ENCODE measurements around the gene STAC3. TPM values are rescaled to one million over a fixed set of nuclear protein-coding genes. Genes with fewer than 3 reads are reported as not detected.

The STAC3 gene
- total RNA-seq, 1 experiment from 2014 or later, result 3.3 TPM

DNA sequence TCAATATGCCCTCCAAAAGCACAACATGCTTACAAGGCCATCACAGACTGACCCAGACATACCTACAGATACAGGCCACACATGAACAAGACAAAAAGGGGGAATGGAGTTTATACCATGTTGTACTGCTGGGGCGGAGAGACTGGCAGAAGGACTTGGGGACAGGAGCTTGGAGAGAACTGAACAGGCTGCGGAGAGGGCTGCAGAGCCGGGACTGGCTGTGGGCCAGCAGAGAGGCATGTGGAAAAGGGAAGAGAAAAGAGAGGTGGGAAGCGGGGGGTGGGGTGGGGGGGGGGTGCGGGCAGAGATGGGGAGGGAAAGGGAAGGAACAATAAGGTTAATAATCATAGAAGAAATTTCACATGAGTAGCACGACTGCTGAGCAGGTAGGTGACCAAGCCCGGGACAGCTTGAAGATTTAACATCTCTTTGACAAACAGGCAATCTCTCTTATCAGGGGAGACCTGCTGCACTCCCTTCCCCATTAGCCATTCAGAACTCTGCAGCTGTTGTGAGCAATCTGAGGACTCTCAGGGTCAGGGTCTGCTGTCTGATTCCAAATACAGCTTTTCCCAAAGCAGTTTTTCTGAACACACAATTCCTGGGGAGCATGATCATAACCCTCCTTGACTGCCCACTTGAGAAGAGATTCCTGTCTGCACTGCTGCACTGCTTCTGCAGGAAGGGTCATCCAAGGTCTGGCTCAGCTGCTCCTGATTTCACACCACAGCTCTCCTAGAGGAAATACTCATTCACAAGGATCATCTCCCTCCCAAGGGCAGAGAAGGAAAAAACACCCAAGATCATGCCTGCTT, 21.6 kb upstream of the STAC3 start:
- H3K4me1 Mint-ChIP-seq, result no peaks in the 10 kb centered on the region
- TF ChIP-seq, protein P1, sequence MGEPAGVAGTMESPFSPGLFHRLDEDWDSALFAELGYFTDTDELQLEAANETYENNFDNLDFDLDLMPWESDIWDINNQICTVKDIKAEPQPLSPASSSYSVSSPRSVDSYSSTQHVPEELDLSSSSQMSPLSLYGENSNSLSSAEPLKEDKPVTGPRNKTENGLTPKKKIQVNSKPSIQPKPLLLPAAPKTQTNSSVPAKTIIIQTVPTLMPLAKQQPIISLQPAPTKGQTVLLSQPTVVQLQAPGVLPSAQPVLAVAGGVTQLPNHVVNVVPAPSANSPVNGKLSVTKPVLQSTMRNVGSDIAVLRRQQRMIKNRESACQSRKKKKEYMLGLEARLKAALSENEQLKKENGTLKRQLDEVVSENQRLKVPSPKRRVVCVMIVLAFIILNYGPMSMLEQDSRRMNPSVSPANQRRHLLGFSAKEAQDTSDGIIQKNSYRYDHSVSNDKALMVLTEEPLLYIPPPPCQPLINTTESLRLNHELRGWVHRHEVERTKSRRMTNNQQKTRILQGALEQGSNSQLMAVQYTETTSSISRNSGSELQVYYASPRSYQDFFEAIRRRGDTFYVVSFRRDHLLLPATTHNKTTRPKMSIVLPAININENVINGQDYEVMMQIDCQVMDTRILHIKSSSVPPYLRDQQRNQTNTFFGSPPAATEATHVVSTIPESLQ (CRISPR knock-in tag; IDR thresholded peaks at IDR 0.05), result no peak
- TF ChIP-seq USF2 (CRISPR knock-in tag; IDR thresholded peaks at IDR 0.05) (no peak), ZNF138 (CRISPR knock-in tag; conservative IDR thresholded peaks at IDR 0.05) (no peak), ELF4 (CRISPR knock-in tag; IDR thresholded peaks at IDR 0.05; ENCODE audit: low read depth) (no peak), SOX15 (CRISPR knock-in tag; IDR thresholded peaks at IDR 0.05) (no peak), CREM (CRISPR knock-in tag; IDR thresholded peaks at IDR 0.05) (no peak), SP1 (CRISPR knock-in tag; conservative IDR thresholded peaks at IDR 0.05) (no peak)
- TF ChIP-seq, protein P2, sequence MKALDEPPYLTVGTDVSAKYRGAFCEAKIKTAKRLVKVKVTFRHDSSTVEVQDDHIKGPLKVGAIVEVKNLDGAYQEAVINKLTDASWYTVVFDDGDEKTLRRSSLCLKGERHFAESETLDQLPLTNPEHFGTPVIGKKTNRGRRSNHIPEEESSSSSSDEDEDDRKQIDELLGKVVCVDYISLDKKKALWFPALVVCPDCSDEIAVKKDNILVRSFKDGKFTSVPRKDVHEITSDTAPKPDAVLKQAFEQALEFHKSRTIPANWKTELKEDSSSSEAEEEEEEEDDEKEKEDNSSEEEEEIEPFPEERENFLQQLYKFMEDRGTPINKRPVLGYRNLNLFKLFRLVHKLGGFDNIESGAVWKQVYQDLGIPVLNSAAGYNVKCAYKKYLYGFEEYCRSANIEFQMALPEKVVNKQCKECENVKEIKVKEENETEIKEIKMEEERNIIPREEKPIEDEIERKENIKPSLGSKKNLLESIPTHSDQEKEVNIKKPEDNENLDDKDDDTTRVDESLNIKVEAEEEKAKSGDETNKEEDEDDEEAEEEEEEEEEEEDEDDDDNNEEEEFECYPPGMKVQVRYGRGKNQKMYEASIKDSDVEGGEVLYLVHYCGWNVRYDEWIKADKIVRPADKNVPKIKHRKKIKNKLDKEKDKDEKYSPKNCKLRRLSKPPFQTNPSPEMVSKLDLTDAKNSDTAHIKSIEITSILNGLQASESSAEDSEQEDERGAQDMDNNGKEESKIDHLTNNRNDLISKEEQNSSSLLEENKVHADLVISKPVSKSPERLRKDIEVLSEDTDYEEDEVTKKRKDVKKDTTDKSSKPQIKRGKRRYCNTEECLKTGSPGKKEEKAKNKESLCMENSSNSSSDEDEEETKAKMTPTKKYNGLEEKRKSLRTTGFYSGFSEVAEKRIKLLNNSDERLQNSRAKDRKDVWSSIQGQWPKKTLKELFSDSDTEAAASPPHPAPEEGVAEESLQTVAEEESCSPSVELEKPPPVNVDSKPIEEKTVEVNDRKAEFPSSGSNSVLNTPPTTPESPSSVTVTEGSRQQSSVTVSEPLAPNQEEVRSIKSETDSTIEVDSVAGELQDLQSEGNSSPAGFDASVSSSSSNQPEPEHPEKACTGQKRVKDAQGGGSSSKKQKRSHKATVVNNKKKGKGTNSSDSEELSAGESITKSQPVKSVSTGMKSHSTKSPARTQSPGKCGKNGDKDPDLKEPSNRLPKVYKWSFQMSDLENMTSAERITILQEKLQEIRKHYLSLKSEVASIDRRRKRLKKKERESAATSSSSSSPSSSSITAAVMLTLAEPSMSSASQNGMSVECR (CRISPR knock-in tag; IDR thresholded peaks at IDR 0.05; ENCODE audit: borderline replicate concordance), result no peak
- TF ChIP-seq, protein P3, sequence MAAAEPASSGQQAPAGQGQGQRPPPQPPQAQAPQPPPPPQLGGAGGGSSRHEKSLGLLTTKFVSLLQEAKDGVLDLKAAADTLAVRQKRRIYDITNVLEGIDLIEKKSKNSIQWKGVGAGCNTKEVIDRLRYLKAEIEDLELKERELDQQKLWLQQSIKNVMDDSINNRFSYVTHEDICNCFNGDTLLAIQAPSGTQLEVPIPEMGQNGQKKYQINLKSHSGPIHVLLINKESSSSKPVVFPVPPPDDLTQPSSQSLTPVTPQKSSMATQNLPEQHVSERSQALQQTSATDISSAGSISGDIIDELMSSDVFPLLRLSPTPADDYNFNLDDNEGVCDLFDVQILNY (CRISPR knock-in tag; IDR thresholded peaks at IDR 0.05), result no peak
- H3K36me3 Mint-ChIP-seq, result peaks cover 15% of the 10 kb centered on the region
- H3K27ac Mint-ChIP-seq, result peak overlapping the region; percentile 34
- DNase-seq (ENCODE audit: low spot score) (no peak), ATAC-seq (no peak)
- no peaks in the 10 kb centered on the region for H3K27me3 Mint-ChIP-seq (ENCODE audit: low read depth)
- H3K4me3 Mint-ChIP-seq, result no peak overlapping the region
- ChIA-PET POLR2A (no interaction called here), CTCF (interaction anchor here (0.6 to 3.2 kb wide), 6 partner anchors 30 to 183 kb away, joined by 3 to 14 read pairs (median 5); partner anchors contain the start of gene INHBE)
- H3K9me3 Mint-ChIP-seq, result peaks cover 3% of the 10 kb centered on the region; the same call in 1 of the 2 replicates

DNA sequence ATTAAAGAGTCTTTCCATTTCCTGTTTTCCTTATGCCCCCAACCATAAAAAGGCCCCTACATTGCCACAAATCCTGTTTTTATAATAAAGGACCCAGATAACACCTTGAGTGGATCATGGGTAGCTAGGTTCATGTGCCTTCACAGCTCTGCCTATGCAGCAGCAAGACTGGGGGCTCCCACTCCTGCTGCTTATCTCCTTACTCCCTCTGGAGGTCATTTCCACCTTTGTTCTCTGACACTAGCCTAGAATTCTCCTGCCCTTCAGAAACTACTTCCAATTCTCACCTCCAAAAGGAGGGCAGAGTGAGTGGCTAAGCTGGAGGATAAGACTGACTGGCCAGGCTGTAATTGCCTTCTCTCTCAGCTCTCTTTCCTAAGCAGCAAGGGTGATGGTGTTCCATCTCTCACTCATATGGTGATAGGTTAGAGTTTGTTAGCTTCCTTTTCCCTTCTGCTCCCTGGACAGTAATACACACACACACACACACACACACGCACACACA, 20.0 kb upstream of the STAC3 start:
- ATAC-seq, result peak; percentile 93
- no peaks in the 10 kb centered on the region for H3K9me3 Mint-ChIP-seq
- H3K4me1 Mint-ChIP-seq, result no peaks in the 10 kb centered on the region
- peaks cover 21% of the 10 kb centered on the region for H3K36me3 Mint-ChIP-seq
- no peak for DNase-seq (ENCODE audit: low spot score)
- POLR2A ChIA-PET, result interaction anchor here (1.0 kb wide), 1 partner anchor 19 kb away, joined by 3 read pairs; no protein-coding TSS in a partner anchor
- H3K27ac Mint-ChIP-seq, result no peak overlapping the region; the same call in 1 of the 2 replicates
- H3K27me3 Mint-ChIP-seq (ENCODE audit: low read depth), result no peaks in the 10 kb centered on the region
- no peak overlapping the region for H3K4me3 Mint-ChIP-seq
- CTCF ChIA-PET, result interaction anchor here (0.6 to 3.2 kb wide), 25 partner anchors 11 to 319 kb away, joined by 3 to 19 read pairs (median 5); partner anchors contain the start of genes GLI1, INHBE, SHMT2 and STAC3
- TF ChIP-seq ZNF416 (CRISPR knock-in tag; IDR thresholded peaks at IDR 0.05) (no peak), GTF2I (CRISPR knock-in tag; conservative IDR thresholded peaks at IDR 0.05) (no peak), ETV6 (CRISPR knock-in tag; IDR thresholded peaks at IDR 0.05) (no peak), SP1 (CRISPR knock-in tag; conservative IDR thresholded peaks at IDR 0.05) (no peak), ATF1 (CRISPR knock-in tag; IDR thresholded peaks at IDR 0.05) (no peak), FOXK1 (CRISPR knock-in tag; IDR thresholded peaks at IDR 0.05) (no peak), NFYB (CRISPR knock-in tag; conservative IDR thresholded peaks at IDR 0.05; ENCODE audit: low read depth) (no peak), MYBL2 (CRISPR knock-in tag; IDR thresholded peaks at IDR 0.05) (no peak), PRRX2 (CRISPR knock-in tag; IDR thresholded peaks at IDR 0.05) (no peak), ZNF671 (CRISPR knock-in tag; IDR thresholded peaks at IDR 0.05) (no peak)
- TF ChIP-seq, protein P1 (CRISPR knock-in tag; IDR thresholded peaks at IDR 0.05), result no peak
- TF ChIP-seq, protein P4, sequence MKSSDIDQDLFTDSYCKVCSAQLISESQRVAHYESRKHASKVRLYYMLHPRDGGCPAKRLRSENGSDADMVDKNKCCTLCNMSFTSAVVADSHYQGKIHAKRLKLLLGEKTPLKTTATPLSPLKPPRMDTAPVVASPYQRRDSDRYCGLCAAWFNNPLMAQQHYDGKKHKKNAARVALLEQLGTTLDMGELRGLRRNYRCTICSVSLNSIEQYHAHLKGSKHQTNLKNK (CRISPR knock-in tag; IDR thresholded peaks at IDR 0.05), result no peak
